NCI-H1417 treated with DMSO at 0.1 percent for 48 hours (cell line): ENCODE results near the gene CCDC40.

Experiments used
- DNase-seq: peaks from one replicate; lab custom pipeline; 2025; lab: John Stamatoyannopoulos, UW

The CCDC40 gene

GRCh38 chr17:80138856-80139426 is 102.5 kb downstream of the CCDC40 start:
- no peak for DNase-seq

GRCh38 chr17:80141463-80142165 is 105.2 kb downstream of the CCDC40 start:
- no peak for DNase-seq

DNA sequence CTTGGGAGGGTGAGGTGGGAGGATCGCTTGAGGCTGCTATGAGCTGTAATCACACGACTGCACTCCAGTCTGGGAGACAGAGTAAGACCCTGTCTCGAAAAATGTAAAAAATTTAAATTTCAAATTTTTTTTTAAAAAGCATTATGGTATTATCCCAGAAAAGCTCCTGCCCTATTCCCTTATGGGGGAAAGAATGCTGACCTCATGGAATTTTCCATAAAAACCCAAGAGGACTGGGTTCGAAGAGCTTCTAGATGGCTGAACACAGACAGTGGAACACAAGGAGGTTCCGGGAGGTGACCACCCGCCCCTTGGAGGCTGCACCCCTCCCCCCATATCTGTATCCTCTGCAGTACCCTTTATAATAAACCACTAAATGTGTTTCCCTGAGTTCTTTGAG is 106.5 kb downstream of the CCDC40 start:
- no peak for DNase-seq

- no peak for DNase-seq
Observed at GRCh38 chr17:80145076-80146075, 108.9 kb downstream of the CCDC40 start.

DNA sequence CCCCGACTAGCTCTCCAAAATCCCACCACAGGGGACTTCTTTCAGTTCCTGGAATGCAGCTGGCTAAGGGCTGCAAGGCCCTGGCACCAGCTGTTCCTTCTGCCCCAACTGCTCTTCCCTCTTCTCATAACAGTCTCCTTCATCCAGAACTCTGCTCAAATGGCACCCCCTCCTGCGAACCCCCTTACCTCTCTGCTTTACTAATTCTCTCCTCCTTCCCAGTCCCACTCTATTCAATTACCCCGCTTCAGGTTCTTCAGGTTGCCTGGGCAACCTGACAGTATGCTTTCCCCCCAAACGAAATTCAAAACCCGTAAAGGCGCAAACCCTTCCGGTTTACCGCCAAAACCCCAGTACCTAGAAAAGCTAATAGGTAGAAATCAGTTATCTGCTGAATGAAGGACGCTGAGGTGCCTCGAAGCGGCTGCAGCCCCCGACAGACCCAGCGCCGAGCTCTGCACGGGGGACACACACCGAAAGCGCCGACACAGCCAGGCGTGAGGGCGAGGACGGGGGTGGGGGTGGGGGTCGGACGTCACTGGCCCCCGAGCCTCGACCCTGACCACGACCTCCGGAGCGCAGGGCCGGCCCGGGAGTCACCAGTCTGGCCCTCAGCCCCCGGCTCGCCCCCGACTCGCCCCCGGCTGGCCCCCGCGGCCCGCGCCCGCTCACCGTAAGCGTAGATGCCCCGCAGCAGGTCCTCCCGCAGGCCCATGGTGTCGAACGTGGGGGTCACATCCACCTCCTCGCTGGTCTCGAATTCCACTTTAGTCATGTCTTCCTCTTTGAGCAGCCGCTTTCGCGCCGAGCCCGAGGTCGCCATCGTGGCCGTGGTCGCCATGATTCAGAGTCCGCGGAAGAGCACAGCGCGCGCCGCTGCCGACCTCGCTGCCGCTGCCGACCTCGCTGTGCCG is 109.9 kb downstream of the CCDC40 start:
- DNase-seq: no peak

DNA sequence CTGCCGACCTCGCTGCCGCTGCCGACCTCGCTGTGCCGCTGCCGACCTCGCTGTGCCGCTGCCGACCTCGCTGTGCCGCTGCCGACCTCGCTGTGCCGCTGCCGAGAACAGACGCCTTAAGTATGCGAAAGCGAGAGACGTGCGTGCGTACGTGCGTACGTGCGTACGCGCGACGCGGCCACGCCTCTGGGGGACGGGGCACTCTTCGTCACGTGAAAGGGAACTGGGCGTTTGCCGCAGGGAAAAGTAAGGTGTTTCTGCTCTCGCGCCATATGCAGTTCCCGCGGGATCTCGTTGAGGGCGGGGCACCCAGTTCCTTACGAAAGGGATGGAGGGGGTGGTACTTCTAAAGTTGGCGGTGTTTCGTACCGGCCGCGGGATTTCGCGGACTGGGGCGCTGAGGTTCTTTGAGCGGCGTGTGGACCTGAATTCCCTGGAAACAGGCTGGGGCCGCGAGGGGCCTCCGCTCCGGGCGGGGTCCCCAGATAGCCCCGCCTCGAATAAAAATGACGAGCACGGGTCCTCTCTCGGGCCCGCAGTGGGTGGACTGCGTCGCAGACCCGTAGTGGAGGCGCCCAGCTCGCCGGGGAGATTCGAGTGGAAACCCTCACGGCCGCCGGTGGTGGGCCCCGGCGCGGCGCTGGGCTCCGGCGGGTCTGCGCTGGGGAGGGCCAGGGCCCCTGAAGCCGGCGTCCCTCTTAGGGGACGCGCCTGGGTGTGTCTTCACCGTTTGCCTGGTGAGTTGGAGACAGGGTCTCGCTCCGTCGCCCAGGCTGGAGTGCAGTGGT is 110.8 kb downstream of the CCDC40 start, which contains the start of gene EIF4A3:
TSS of gene EIF4A3 (minus strand) at position 94 of the 788 bp plus-strand sequence. CDS start 167 bp downstream, outside the sequence.
- DNase-seq: peak; percentile 87
